Ishikawa (cell line): ENCODE data around the gene ATP10A.

Experiments used
- CEBPB ChIP-seq: IDR thresholded peaks from 2 replicates; pipeline ENCODE4 v1.6.1; 2012
- CREB1 ChIP-seq: IDR thresholded peaks from 2 replicates; pipeline ENCODE4 v1.6.1; 2012; ENCODE audit warnings: low read depth
- EGR1 ChIP-seq: IDR thresholded peaks from 2 replicates; pipeline ENCODE4 v1.6.1; 2012
- EP300 ChIP-seq: IDR thresholded peaks from 2 replicates; pipeline ENCODE4 v1.6.1; 2012; ENCODE audit warnings: borderline replicate concordance
- NFIC ChIP-seq: IDR thresholded peaks from 2 replicates; pipeline ENCODE4 v1.6.1; 2012
- RAD21 ChIP-seq: IDR thresholded peaks from 2 replicates; pipeline ENCODE4 v1.6.1; 2012; ENCODE audit warnings: low read depth
- TAF1 ChIP-seq: IDR thresholded peaks from 2 replicates; pipeline ENCODE4 v1.6.1; 2012; ENCODE audit warnings: low read depth, mild to moderate bottlenecking
- TEAD4 ChIP-seq: IDR thresholded peaks from 2 replicates; pipeline ENCODE4 v1.6.1; 2012
- YY1 ChIP-seq: IDR thresholded peaks from 2 replicates; pipeline ENCODE4 v1.6.1; 2012; ENCODE audit warnings: low read depth
- TF ChIP-seq, protein P1 (sequence below): IDR thresholded peaks from 2 replicates; pipeline ENCODE4 v1.6.1; 2012; ENCODE audit warnings: low read depth, mild to moderate bottlenecking
- TF ChIP-seq, protein P2 (sequence below): IDR thresholded peaks from 2 replicates; pipeline ENCODE4 v1.6.1; 2012
- TF ChIP-seq, protein P3 (sequence below): IDR thresholded peaks from 2 replicates; pipeline ENCODE4 v1.6.1; 2012

DNA sequence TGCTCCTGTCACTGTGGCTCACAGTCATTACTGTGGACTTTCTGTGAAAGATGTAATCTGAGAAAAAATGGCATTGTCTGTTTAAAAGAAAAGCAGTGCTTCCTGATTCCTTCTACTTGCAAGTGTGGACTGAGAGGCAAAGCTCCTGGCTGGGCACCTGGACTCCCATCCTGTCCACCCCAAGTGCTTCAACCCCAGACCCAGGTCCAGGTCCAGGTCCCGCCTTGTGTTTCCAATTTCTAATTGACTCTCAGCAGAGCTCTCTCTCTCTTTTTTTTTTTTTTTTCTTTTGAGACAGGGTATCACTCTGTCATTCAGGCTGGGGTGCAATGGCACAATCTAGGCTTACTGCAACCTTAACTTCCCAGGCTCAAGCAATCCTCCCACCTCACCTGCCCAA lies 94.9 kb downstream of the ATP10A start:
- TF ChIP-seq, protein P1, sequence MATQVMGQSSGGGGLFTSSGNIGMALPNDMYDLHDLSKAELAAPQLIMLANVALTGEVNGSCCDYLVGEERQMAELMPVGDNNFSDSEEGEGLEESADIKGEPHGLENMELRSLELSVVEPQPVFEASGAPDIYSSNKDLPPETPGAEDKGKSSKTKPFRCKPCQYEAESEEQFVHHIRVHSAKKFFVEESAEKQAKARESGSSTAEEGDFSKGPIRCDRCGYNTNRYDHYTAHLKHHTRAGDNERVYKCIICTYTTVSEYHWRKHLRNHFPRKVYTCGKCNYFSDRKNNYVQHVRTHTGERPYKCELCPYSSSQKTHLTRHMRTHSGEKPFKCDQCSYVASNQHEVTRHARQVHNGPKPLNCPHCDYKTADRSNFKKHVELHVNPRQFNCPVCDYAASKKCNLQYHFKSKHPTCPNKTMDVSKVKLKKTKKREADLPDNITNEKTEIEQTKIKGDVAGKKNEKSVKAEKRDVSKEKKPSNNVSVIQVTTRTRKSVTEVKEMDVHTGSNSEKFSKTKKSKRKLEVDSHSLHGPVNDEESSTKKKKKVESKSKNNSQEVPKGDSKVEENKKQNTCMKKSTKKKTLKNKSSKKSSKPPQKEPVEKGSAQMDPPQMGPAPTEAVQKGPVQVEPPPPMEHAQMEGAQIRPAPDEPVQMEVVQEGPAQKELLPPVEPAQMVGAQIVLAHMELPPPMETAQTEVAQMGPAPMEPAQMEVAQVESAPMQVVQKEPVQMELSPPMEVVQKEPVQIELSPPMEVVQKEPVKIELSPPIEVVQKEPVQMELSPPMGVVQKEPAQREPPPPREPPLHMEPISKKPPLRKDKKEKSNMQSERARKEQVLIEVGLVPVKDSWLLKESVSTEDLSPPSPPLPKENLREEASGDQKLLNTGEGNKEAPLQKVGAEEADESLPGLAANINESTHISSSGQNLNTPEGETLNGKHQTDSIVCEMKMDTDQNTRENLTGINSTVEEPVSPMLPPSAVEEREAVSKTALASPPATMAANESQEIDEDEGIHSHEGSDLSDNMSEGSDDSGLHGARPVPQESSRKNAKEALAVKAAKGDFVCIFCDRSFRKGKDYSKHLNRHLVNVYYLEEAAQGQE, result no peak
- no peak for TF ChIP-seq EP300
- no peak for TF ChIP-seq YY1
- no peak for TF ChIP-seq NFIC
- no peak for TF ChIP-seq CEBPB
- no peak for TF ChIP-seq RAD21
- TF ChIP-seq, protein P2, sequence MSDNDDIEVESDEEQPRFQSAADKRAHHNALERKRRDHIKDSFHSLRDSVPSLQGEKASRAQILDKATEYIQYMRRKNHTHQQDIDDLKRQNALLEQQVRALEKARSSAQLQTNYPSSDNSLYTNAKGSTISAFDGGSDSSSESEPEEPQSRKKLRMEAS, result no peak
- no peak for TF ChIP-seq CREB1
- TF ChIP-seq EGR1, result no peak
- TF ChIP-seq TEAD4, result no peak
- TF ChIP-seq TAF1, result no peak
- TF ChIP-seq, protein P3, sequence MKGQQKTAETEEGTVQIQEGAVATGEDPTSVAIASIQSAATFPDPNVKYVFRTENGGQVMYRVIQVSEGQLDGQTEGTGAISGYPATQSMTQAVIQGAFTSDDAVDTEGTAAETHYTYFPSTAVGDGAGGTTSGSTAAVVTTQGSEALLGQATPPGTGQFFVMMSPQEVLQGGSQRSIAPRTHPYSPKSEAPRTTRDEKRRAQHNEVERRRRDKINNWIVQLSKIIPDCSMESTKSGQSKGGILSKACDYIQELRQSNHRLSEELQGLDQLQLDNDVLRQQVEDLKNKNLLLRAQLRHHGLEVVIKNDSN, result no peak
